B cell (primary cell): ENCODE data around the gene PAM16. TPM values are rescaled to one million over a fixed set of nuclear protein-coding genes. Genes with fewer than 3 reads are reported as not detected.

ENCODE experiments used
- ATAC-seq: fragments of 200-7000 bp; cut with Tn5 transposase; one replicate; pipeline ENCODE4 v1.10.0; 2021; ENCODE audit warnings: low read depth, mild to moderate bottlenecking, moderate number of reproducible peaks, moderate library complexity
- CTCF ChIA-PET: fragments of 350-600 bp; sonication (Branson Sonifier 250); formaldehyde crosslinking; loops from one replicate; lab custom pipeline; 2021; ENCODE audit warnings: antibody characterized with exemption, inconsistent platforms; lab: Charles Lee
- POLR2A ChIA-PET: fragments of 350-600 bp; sonication (Branson Sonifier 250); formaldehyde crosslinking; loops from one replicate; lab custom pipeline; 2021; ENCODE audit warnings: antibody characterized with exemption; lab: Charles Lee
- DNase-seq: peaks from one replicate; pipeline ENCODE4 v3.0.0; 2013
- H2AFZ ChIP-seq: 2 replicates; pipeline ENCODE4 v1.6.1; 2012; ENCODE audit warnings: mild to moderate bottlenecking, low read depth, low read length; ENCODE audit not compliant: insufficient read depth, poor library complexity, severe bottlenecking
- H3K27ac ChIP-seq, 2 donors: 1 replicate in 1 of 2; 2 replicates in 1 of 2; pipeline ENCODE4 v1.5.1; 2012 to 2013; ENCODE audit warnings: low read length in 2 of 2, mild to moderate bottlenecking in 2 of 2, moderate library complexity in 1 of 2
- H3K27me3 ChIP-seq, 4 experiments: fragments of 200-600 bp in 1 of 4; sonication (generic) in 1 of 4; replicated peaks in 1 of 4; 1 replicate in 2 of 4; 2 replicates in 2 of 4; pipeline versions ENCODE4 v1.6.1 to v1.7.0; 2013 to 2016; ENCODE audit warnings: low read length in 3 of 4, mild to moderate bottlenecking in 2 of 4, mixed read lengths in 1 of 4, moderate library complexity in 1 of 4; ENCODE audit not compliant: insufficient read depth in 4 of 4, control insufficient read depth in 3 of 4; ENCODE audit errors: control extremely low read depth in 1 of 4
- H3K36me3 ChIP-seq, 2 experiments: replicated peaks in 1 of 2; 1 replicate in 1 of 2; 2 replicates in 1 of 2; pipeline versions ENCODE4 v1.6.1 to v1.7.1; 2013; ENCODE audit warnings: low read length in 1 of 2; ENCODE audit not compliant: insufficient read depth in 2 of 2, control insufficient read depth in 1 of 2; ENCODE audit errors: control extremely low read depth in 1 of 2, extremely low read depth in 1 of 2
- H3K4me1 ChIP-seq, 2 donors: fragments of 200-600 bp in 1 of 2; sonication (generic) in 1 of 2; 1 replicate in 1 of 2; 2 replicates in 1 of 2; pipeline versions ENCODE4 v1.5.1 to v1.6.1; 2013 to 2017; ENCODE audit warnings: low read length in 2 of 2; ENCODE audit not compliant: control insufficient read depth in 2 of 2, insufficient read depth in 2 of 2
- H3K4me2 ChIP-seq: replicated peaks from 2 replicates; pipeline ENCODE3; 2012; ENCODE audit warnings: mild to moderate bottlenecking, low read depth, low read length; ENCODE audit not compliant: poor library complexity, severe bottlenecking
- H3K4me3 ChIP-seq, 5 experiments: fragments of 200-600 bp in 1 of 5; sonication (generic) in 1 of 5; 1 replicate in 3 of 5; 2 replicates in 2 of 5; pipeline versions ENCODE4 v1.5.1 to v1.7.0; 2011 to 2016; ENCODE audit warnings: low read length in 4 of 5, mild to moderate bottlenecking in 4 of 5, low read depth in 2 of 5, control low read depth in 1 of 5, moderate library complexity in 1 of 5; ENCODE audit not compliant: insufficient read depth in 1 of 5; ENCODE audit errors: control extremely low read depth in 1 of 5, extremely low read depth in 1 of 5
- H3K79me2 ChIP-seq: fragments of 200-600 bp; sonication (generic); one replicate; pipeline ENCODE4 v1.6.0; 2016; ENCODE audit warnings: low read length; ENCODE audit not compliant: control insufficient read depth, insufficient read depth
- H3K9ac ChIP-seq: fragments of 200-600 bp; sonication (generic); 2 replicates; pipeline ENCODE4 v1.6.1; 2017; ENCODE audit warnings: mild to moderate bottlenecking, low read length, moderate library complexity
- H3K9me3 ChIP-seq, 3 donors: one replicate each; pipeline versions ENCODE4 v1.6.1 to v1.7.1; 2013; ENCODE audit warnings: low read length in 2 of 3; ENCODE audit not compliant: control insufficient read depth in 2 of 3, insufficient read depth in 1 of 3; ENCODE audit errors: control extremely low read depth in 1 of 3
- H4K20me1 ChIP-seq: 2 replicates; pipeline ENCODE4 v1.6.0; 2012; ENCODE audit warnings: mild to moderate bottlenecking, low read length; ENCODE audit not compliant: insufficient read depth, control insufficient read depth, poor library complexity, severe bottlenecking
- H3K27ac Mint-ChIP-seq: one replicate; pipeline ENCODE4 v1.8.0; 2021; ENCODE audit warnings: mixed read lengths
- H3K27me3 Mint-ChIP-seq: one replicate; pipeline ENCODE4 v1.8.0; 2021; ENCODE audit warnings: mixed read lengths
- H3K4me1 Mint-ChIP-seq: one replicate; pipeline ENCODE4 v1.8.0; 2021; ENCODE audit warnings: mixed read lengths
- H3K4me3 Mint-ChIP-seq: one replicate; pipeline ENCODE4 v1.8.0; 2021; ENCODE audit warnings: mixed read lengths
- H3K9me3 Mint-ChIP-seq: one replicate; pipeline ENCODE4 v1.8.0; 2022; ENCODE audit warnings: mixed read lengths; ENCODE audit not compliant: insufficient read depth
- EZH2 ChIP-seq: IDR thresholded peaks from 2 replicates; pipeline ENCODE4 v1.6.1; 2012; ENCODE audit warnings: borderline replicate concordance, low read depth, mild to moderate bottlenecking, moderate library complexity, low read length; ENCODE audit not compliant: insufficient read depth, poor library complexity, severe bottlenecking
- WGBS: methylation state at CpG from one replicate; pipeline ENCODE4 v1.1.5; 2013; ENCODE audit warnings: missing lambda C conversion rate; ENCODE audit not compliant: insufficient coverage; 5-methylcytosine and 5-hydroxymethylcytosine counted together
- intact Hi-C: fragments of 100-400 bp; cut with micrococcal nuclease; formaldehyde crosslinking; loops from one replicate; pipeline ENCODE4 v1.10.0; 2022
- polyA plus RNA-seq: library from polyadenylated mRNA; depleted of rRNA; stranded (reverse); fragments of >200 nt; gene quantifications from 2 replicates; pipeline ENCODE4 v1.2.3, GENCODE V29; 2012
- total RNA-seq, 2 donors: library from RNA; stranded (reverse); fragments of 120-200 nt in 1 of 2; gene quantifications; 1 replicate in 1 of 2; 2 replicates in 1 of 2; pipeline versions ENCODE4 v1.2.3 to v1.2.4, GENCODE V29; 2013 to 2022
- TF ChIP-seq, protein P1 (sequence below): fragments of 200-600 bp; IDR thresholded peaks from one replicate; pipeline ENCODE4 v1.8.0; 2022; ENCODE audit warnings: antibody characterized with exemption, mild to moderate bottlenecking

PAM16 gene
- total and polyA plus RNA-seq, 2 donors (not counting 1 experiment from before 2014, with no cell fraction given): 57.3 to 64.1 TPM

DNA sequence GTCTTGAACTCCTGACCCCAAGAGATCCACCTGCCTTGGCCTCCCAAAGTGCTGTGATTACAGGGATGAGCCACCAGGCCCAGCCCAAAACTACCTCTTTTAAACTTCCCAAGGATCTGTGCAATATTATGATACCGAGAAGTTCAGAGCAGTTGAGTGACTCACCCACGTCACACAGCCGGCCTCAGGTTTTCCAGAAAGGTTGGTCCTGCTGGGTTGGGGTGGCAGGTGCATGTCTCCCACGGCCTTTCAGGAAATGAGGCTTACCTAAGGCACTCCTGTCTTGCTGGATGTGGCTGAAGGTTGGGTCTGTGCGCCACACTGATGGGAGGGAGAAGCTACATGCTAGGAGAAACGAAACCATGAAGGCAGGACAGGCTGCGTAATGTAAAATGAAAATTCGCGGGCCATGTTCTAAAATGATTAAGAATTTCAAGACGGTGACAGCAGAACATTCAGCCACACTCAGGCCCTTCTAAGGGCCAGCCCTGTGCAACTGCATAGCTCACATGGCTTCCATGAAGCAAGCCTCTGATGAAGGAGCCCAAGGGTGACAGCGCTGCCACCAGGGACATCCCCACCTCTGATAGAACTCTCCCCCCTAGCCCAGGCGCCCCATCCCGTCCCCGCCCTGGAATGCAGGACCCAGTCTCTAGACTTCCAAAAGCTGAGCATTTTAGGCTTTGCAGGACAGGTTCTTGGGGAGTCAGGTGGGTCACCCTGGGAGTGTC is 41.9 kb downstream of the PAM16 start:
- H3K4me2 ChIP-seq: peak overlapping the region; percentile 7
- Mint-ChIP-seq H3K4me3 (peak overlapping the region; percentile 57), H3K9me3 (no peaks in the 10 kb centered on the region), H3K4me1 (peaks cover 38% of the 10 kb centered on the region), H3K27me3 (peaks cover 3% of the 10 kb centered on the region), H3K27ac (peak overlapping the region; percentile 63)
- H3K27me3 ChIP-seq: peaks cover 0 to 20% (median 5%) of the 10 kb centered on the region in 4 experiments
- peak overlapping the region in 1 of 2 donors; percentile 32 for H3K27ac ChIP-seq
- intact Hi-C loops: loop anchor here (1.0 to 5.0 kb wide), 4 partner anchors 21 to 383 kb away; partner anchors contain the start of genes CDIP1 and NUDT16L1
- no peaks in the 10 kb centered on the region for H4K20me1 ChIP-seq
- H3K4me1 ChIP-seq: peaks cover 19 to 45% of the 10 kb centered on the region in 2 donors
- H2AFZ ChIP-seq: no peak overlapping the region
- no peak overlapping the region for H3K4me3 ChIP-seq
- CTCF ChIA-PET: interaction anchor here (0.7 to 15.7 kb wide), 16 partner anchors 8 to 895 kb away, joined by 3 to 165 read pairs (median 4); partner anchors contain the start of gene TFAP4
- no peak overlapping the region for H3K9ac ChIP-seq
- DNase-seq: no peak
- peaks cover 9% of the 10 kb centered on the region for H3K79me2 ChIP-seq
- POLR2A ChIA-PET: interaction anchor here (0.7 to 1.3 kb wide), 3 partner anchors 8 to 624 kb away, joined by 3 read pairs; partner anchors contain the start of gene TFAP4
- WGBS: 81% methylated on average over 13 of the region's 14 CpGs
- ATAC-seq: no peak
- no peaks in the 10 kb centered on the region for H3K36me3 ChIP-seq
- no peak for TF ChIP-seq EZH2
- TF ChIP-seq, protein P1, sequence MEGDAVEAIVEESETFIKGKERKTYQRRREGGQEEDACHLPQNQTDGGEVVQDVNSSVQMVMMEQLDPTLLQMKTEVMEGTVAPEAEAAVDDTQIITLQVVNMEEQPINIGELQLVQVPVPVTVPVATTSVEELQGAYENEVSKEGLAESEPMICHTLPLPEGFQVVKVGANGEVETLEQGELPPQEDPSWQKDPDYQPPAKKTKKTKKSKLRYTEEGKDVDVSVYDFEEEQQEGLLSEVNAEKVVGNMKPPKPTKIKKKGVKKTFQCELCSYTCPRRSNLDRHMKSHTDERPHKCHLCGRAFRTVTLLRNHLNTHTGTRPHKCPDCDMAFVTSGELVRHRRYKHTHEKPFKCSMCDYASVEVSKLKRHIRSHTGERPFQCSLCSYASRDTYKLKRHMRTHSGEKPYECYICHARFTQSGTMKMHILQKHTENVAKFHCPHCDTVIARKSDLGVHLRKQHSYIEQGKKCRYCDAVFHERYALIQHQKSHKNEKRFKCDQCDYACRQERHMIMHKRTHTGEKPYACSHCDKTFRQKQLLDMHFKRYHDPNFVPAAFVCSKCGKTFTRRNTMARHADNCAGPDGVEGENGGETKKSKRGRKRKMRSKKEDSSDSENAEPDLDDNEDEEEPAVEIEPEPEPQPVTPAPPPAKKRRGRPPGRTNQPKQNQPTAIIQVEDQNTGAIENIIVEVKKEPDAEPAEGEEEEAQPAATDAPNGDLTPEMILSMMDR: no peak
- peaks cover 0 to 2% (median 0%) of the 10 kb centered on the region in 3 donors for H3K9me3 ChIP-seq
